M059J (cell line): ENCODE data around the gene CCDC192. TPM values are rescaled to one million over a fixed set of nuclear protein-coding genes. Genes with fewer than 3 reads are reported as not detected.
A peak's percentile ranks its signal among the peaks of the same experiment; 100 is the strongest.
"Not testable (repeated sequence)": the region's sequence is repeated elsewhere in the genome, so short reads cannot be mapped to it uniquely, and the experiment has no call there.

Experiments
- DNase-seq: peaks from one replicate; pipeline ENCODE4 v3.0.0-alpha.2; 2012; ENCODE audit warnings: low read depth
- total RNA-seq: library from RNA; depleted of rRNA; stranded (reverse); fragments of >200 nt; shearing (Covaris generic); gene quantifications from 2 replicates; pipeline ENCODE4 v1.2.3, GENCODE V29; 2014; rRNA removed

Gene CCDC192
- total RNA-seq: not detected in 2 replicates

DNA sequence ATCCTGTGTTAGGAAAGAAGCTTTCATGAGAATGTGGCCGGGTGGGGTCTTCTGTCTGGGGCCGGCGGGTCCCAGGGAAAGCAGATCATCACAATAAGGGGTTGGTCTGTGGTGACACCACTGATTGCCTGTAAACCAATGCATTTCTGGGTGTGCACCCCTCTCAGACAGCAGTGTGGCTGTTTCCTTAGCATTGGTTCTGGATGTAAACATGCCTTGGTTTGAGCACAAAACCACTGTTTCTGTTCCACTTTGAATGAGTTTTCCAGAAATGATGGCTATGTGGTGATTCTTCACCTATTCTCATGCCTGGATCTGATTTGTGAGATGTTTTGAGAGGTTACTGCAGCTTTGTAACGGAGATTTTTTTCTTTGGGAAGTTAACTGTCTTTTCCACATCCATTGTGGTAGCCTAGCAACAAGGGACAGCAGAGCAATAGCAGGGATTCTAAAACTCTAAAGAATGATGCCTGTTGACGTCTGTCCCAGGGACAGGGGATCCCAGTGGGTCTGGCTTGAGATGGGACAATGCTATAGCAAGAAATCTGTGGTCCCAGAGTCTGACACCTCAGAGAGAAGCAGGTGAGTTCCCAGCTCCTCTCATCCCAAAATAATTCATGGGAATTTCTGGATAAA lies at the start of gene CCDC192:
TSS of gene CCDC192 (plus strand) at position 466 of the 636 bp plus-strand sequence. CDS start at position 521, 55 bp downstream.
- DNase-seq: no peak

GRCh38 chr5:127656825-127657224 lies 46.4 kb upstream of the CCDC192 start:
- no peak for DNase-seq

DNA sequence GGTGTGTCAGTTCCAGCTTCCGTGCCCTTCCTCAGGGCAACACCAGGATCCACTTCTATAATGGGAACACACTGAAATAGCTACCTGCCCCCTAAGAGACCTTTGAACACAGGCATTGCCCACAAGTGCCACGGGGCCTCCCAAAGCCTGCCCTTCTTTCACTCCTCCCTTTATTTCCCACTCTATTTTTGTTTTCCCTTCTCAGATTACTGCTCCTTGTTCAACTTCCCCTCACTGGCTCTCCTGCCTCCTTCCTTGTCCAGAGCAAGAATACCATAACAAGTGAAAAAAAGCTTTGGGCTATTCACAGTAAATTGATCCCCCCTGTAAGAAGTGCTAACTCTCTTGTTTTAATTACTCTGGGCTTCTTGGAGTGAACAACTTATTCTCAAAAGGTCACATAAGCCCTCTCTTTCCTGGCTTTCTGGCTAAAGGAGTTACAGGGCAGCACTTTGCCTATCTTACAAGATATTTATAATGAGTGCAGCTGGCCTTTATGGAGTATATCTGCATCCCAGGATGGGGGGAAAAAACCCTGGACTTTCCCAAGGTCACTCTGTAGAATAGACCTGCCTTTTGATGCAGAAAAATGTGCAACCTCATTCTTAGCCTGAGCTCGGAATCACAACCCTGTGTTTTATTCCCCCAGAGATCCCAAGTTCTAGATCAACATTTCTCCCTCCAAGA lies 43.0 kb upstream of the CCDC192 start:
- no peak for DNase-seq

GRCh38 chr5:127664093-127664492 lies 39.1 kb upstream of the CCDC192 start:
- no peak for DNase-seq

- DNase-seq: no peak
These were observed 37.5 kb upstream of the CCDC192 start for GRCh38 chr5:127665641-127666040.

DNA sequence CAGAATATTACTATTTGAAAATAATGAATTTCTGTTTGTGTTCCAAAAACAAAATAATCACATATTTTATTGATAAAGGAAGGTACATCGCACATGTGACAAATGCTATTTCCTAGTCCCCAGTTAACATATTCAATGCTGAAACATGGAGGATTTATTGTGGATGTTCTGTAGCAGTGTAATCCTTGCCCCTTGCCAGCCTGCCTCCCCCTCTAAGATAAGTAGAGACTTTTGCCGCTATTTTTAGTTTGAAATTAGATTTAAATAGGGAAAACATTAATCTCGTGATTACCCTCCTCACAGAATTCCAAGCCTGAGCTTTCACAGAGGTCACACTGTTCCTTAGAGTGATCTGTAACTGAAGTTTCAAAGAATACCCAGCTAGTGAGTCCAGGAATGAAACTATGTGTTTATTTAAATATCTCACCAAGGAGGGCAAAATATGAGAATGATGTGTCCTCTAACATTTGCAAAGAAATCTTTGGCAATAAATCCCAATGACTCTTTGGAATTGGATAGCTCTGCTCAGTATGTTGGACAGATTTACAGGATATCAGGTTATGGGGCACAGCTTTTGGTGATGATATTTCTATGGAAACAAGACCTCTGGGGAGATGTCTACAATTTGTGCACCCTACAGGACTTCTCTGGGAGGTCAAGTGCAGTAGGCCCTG lies 37.0 kb upstream of the CCDC192 start:
- peak; percentile 20 for DNase-seq

GRCh38 chr5:127667926-127668325 lies 35.3 kb upstream of the CCDC192 start:
- DNase-seq: no peak

DNA sequence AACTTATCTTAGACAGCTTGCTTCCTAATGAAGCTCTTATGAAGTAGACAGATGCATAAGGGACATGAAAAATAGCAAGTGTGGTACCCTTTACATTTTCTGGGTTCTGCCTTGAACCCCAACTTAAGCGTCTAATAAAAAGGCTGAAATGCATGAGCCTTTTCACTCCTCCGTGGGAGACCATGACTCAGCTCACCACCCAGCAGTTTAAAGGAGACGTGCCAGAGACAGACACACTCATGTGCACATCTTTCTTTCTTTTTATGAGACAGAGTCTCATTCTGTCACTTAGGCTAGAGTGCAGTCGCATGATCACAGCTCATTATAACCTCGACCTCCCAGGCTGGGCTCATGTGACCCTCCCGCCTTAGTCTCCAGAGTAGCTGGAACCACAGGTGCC lies 32.0 kb upstream of the CCDC192 start:
- peak; percentile 69 for DNase-seq

- peak; percentile 79 for DNase-seq
These were observed 29.9 kb upstream of the CCDC192 start for GRCh38 chr5:127673117-127673800.

DNA sequence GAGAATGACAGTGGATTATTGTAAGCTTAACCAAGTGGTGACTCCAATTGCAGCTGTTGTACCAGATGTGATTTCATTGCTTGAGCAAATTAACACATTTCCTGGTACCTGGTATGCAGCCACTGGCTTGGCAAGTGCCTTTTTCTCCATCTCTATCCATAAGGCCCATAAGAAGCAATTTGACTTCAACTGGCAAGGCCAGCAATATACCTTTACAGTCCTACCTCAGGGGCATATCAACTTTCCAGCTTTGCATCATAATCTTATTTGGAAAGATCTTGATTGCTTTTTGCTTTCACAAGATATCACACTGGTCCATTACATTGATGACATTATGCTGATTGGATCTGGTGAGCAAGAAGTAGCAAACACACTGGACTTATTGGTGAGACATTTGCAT lies 26.2 kb upstream of the CCDC192 start:
- not testable (repeated sequence) for DNase-seq

GRCh38 chr5:127679691-127680330 lies 23.4 kb upstream of the CCDC192 start:
- DNase-seq: not testable (repeated sequence)

DNA sequence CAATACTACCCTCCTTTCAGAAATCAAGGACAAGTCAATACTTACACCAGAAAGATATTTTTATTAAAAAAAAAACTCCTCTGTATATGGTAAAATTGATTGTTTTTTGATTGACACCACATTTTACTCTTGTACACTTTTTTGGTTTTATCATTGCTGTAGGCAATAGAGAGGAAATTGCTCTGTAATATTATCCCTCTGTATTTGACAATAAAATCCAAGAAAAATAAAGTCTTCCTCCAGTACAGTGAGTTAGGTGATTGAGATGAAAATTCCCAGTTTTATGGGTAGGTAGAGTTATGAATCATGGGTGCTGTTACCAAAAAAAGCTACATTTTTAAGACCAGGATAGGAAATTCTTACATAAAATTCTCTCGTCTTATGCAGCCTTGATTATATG lies 22.6 kb upstream of the CCDC192 start:
- no peak for DNase-seq

GRCh38 chr5:127683008-127683407 lies 20.2 kb upstream of the CCDC192 start:
- no peak for DNase-seq

DNA sequence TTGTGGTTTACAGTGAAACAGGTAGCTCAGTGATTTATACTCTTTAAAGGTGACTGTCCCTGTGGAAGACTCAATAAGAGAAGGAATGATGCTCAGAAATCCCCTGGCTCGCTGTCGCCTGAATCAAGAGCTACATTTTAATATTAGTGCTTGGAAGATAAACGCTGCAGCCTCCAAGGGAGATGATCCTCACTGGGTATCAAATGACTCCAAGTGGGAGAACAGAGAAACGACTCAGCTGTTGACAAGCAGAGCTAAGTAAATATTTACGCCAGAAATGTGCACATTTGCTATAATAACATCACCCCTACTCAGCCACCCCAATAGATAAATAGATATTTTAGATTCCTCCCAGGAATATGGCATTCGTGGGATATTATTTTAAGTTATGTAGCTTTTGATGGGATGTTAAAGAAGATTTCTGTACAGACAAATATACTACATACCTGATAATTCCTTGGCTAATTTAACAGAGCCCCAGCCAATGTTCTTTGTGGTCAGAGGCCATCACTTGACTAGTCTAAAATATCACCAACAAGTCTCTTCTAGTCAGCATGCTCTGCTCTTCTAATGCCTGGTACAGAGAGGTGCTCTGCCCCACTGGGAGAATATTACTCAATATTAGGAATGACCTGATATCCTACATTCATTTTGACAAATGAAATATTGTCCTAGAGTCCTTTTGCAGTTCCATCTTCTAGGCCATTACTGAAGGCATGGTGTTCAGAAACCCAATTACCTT lies 18.3 kb upstream of the CCDC192 start:
- DNase-seq: no peak

DNA sequence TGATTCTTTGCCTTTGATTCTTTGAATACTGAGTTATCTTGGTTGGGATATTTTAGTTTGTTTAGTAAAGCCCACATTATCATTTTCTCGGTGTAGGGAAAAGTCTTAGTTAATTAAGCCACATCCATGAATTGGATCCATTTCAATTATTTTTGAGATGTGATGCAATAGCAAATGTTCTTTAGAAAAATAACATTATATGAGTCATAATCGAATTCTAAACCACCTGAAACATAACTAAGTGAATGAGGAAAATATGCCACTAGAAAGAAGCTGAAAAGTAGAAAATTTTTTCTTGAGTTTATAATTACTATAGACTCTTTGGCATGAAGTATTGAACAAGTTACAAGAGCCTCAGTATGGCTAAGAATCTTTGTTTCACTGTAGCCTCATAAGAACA lies 17.5 kb upstream of the CCDC192 start:
- peak; percentile 13 for DNase-seq

DNA sequence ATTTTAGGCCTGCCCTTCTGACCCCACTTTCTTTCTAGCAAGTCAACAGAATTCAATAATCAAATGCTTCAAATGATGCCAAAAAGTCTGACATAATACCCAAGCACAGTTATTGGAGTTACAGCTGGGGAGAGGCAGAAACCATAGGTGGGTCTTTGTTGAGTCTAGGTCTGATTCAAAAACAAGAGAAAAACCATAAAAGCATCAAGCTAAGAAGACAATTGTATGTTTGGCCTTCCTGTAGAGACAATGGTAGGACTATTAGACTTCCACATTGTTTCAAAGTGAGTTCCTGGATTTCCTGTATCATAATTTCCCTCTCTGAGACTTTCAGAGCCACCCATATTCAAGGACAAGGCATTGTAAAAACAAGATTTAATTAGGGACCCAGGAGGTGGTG lies 16.8 kb upstream of the CCDC192 start:
- no peak for DNase-seq

GRCh38 chr5:127694518-127695171 lies 8.5 kb upstream of the CCDC192 start:
- DNase-seq: no peak

DNA sequence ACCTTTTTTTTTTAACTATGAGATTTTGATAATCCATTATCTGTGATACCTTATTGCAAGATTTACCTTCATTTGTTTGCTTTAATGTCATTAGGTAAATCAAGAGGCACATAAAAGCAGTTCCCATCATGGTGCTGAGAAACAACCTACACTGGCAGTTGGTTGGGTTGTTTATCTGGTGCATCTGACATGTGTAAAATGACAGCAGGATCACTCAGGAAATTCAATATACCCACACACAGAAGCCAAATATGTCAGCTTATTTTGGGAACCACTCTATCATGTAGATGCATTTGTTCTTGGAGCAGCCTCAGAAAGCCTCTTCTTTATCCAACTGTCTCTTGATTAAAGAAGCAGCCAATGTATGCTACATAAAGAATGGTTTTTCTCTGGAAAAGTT lies 7.8 kb upstream of the CCDC192 start:
- DNase-seq: no peak

- peak; percentile 80 for DNase-seq
These were observed 6.5 kb upstream of the CCDC192 start for GRCh38 chr5:127696683-127697082.

- peak; percentile 97 for DNase-seq
These were observed 5.1 kb upstream of the CCDC192 start for GRCh38 chr5:127697894-127698600.
